ENCODE results near the gene TUBE1. TPM values are rescaled to one million over a fixed set of nuclear protein-coding genes. Genes with fewer than 3 reads are reported as not detected.

TUBE1 gene
- total RNA-seq, 1 experiment from 2014 or later, result 11.6 TPM

GRCh38 chr6:112122756-112123155 lies 35.5 kb upstream of the TUBE1 start:
- Histone ChIP-seq H2BK5ac (ENCODE audit: insufficient read length, low read length) (no peak overlapping the region), H4K91ac (ENCODE audit: insufficient read length, low read depth, low read length) (no peak overlapping the region), H2AFZ (ENCODE audit: low read length) (no peak overlapping the region), H3K9ac (ENCODE audit: extremely low read depth, insufficient read length, low read length) (no peak overlapping the region), H4K8ac (replicated peaks; ENCODE audit: insufficient read length, low read depth, low read length) (no peak overlapping the region), H3K79me2 (ENCODE audit: insufficient read depth, low read length) (no peaks in the 10 kb centered on the region), H3K18ac (ENCODE audit: insufficient read length, low read depth, low read length) (no peak overlapping the region), H3K4me2 (ENCODE audit: insufficient read depth, insufficient read length, low read length) (no peak overlapping the region), H3K56ac (ENCODE audit: insufficient read length, low read depth, low read length) (no peak overlapping the region), H3T11ph (ENCODE audit: low read length) (no peak overlapping the region), H3K9me3 (ENCODE audit: control insufficient read depth, low read depth, low read length) (no peaks in the 10 kb centered on the region), H2BK12ac (ENCODE audit: insufficient read length, low read depth, low read length) (no peak overlapping the region), H3K27ac (ENCODE audit: insufficient read length, low read depth, low read length) (no peak overlapping the region), H3K79me1 (ENCODE audit: insufficient read depth, low read depth, low read length, poor library complexity, severe bottlenecking) (no peaks in the 10 kb centered on the region), H2BK20ac (ENCODE audit: low read depth, low read length, poor library complexity, severe bottlenecking) (no peak overlapping the region), H3K27me3 (ENCODE audit: insufficient read depth, low read length) (no peaks in the 10 kb centered on the region), H3K4ac (ENCODE audit: low read depth, low read length) (no peak overlapping the region), H3K23me2 (ENCODE audit: insufficient read length, low read depth, low read length, poor library complexity, severe bottlenecking) (no peaks in the 10 kb centered on the region), H4K20me1 (ENCODE audit: control insufficient read depth, insufficient read depth, insufficient read length) (no peaks in the 10 kb centered on the region), H2BK120ac (ENCODE audit: low read depth, low read length, poor library complexity, severe bottlenecking) (no peak overlapping the region), H3K23ac (ENCODE audit: insufficient read length, low read depth, low read length) (no peak overlapping the region), H3K14ac (ENCODE audit: insufficient read depth, low read length) (no peak overlapping the region), H2BK15ac (ENCODE audit: low read depth, low read length) (no peak overlapping the region), H4K5ac (ENCODE audit: insufficient read length, low read depth, low read length) (no peak overlapping the region), H3K4me1 (ENCODE audit: insufficient read depth, low read length) (no peaks in the 10 kb centered on the region; the same call in 1 of the 2 replicates), H2AK5ac (ENCODE audit: insufficient read length, low read length) (no peak overlapping the region)
- Mint-ChIP-seq H3K9me3 (no peaks in the 10 kb centered on the region), H3K36me3 (ENCODE audit: insufficient read depth in 1 of 3, low read depth in 3 of 3) (no peaks in the 10 kb centered on the region), H3K27me3 (ENCODE audit: low read depth) (no peaks in the 10 kb centered on the region), H3K4me1 (peaks cover 8 to 10% of the 10 kb centered on the region in 2 experiments), H3K27ac (no peak overlapping the region), H3K4me3 (no peak overlapping the region)
- no peak for DNase-seq
- WGBS (ENCODE audit: extremely low coverage, insufficient read length, low lambda C conversion rate), result no CpG with 5 or more reads among the region's 2 CpGs
- no peak for TF ChIP-seq CTCF (conservative IDR thresholded peaks at IDR 0.05)

Data from H9 (cell line).